CD4-positive, alpha-beta memory T cell (primary cell): ENCODE measurements around the gene TMEM243. TPM values are rescaled to one million over a fixed set of nuclear protein-coding genes. Genes with fewer than 3 reads are reported as not detected.

Experiments
- CTCF ChIA-PET: fragments of 350-600 bp; sonication (Branson Sonifier 250); formaldehyde crosslinking; loops from one replicate; lab custom pipeline; 2021; ENCODE audit warnings: inconsistent platforms; ENCODE audit not compliant: partially characterized antibody; lab: Charles Lee
- POLR2A ChIA-PET: fragments of 350-600 bp; sonication (Branson Sonifier 250); formaldehyde crosslinking; loops from one replicate; lab custom pipeline; 2021; ENCODE audit not compliant: partially characterized antibody; lab: Charles Lee
- DNase-seq, 5 donors: peaks; one replicate each; pipeline versions ENCODE4 v3.0.0 to v3.0.0-alpha.2; 2020 to 2022; ENCODE audit warnings: mixed read lengths in 1 of 5
- H3K27ac ChIP-seq: one replicate; pipeline ENCODE4 v1.7.0; 2013; ENCODE audit warnings: low read depth, low read length
- H3K27me3 ChIP-seq: 2 replicates; pipeline ENCODE4 v1.7.0; 2013; ENCODE audit warnings: mild to moderate bottlenecking, low read length, moderate library complexity; ENCODE audit not compliant: insufficient read depth
- H3K36me3 ChIP-seq: 2 replicates; pipeline ENCODE4 v1.7.0; 2013; ENCODE audit warnings: mild to moderate bottlenecking, low read length, moderate library complexity; ENCODE audit not compliant: insufficient read depth
- H3K4me1 ChIP-seq: 2 replicates; pipeline ENCODE4 v1.7.0; 2013; ENCODE audit warnings: mild to moderate bottlenecking, low read length, moderate library complexity; ENCODE audit not compliant: insufficient read depth
- H3K4me3 ChIP-seq, 2 donors: one replicate each; pipeline ENCODE4 v1.7.0; 2013; ENCODE audit warnings: low read length in 2 of 2, mild to moderate bottlenecking in 1 of 2
- H3K9me3 ChIP-seq, 2 donors: one replicate each; pipeline ENCODE4 v1.7.0; 2013; ENCODE audit warnings: low read length in 2 of 2, control low read depth in 1 of 2; ENCODE audit not compliant: control insufficient read depth in 1 of 2
- H3K27ac Mint-ChIP-seq, 7 donors: one replicate each; pipeline ENCODE4 v1.8.0; 2020 to 2021; ENCODE audit warnings: mixed read lengths in 7 of 7, mild to moderate bottlenecking in 6 of 7, inconsistent platforms in 3 of 7, moderate library complexity in 3 of 7
- H3K27me3 Mint-ChIP-seq, 2 donors: one replicate each; pipeline ENCODE4 v1.8.0; 2020 to 2021; ENCODE audit warnings: mixed read lengths in 2 of 2
- H3K36me3 Mint-ChIP-seq, 2 donors: one replicate each; pipeline ENCODE4 v1.8.0; 2020 to 2021; ENCODE audit warnings: mixed read lengths in 2 of 2, inconsistent platforms in 1 of 2, mild to moderate bottlenecking in 1 of 2
- H3K4me1 Mint-ChIP-seq, 4 donors: one replicate each; pipeline ENCODE4 v1.8.0; 2020 to 2021; ENCODE audit warnings: mixed read lengths in 4 of 4, mild to moderate bottlenecking in 1 of 4
- H3K4me3 Mint-ChIP-seq, 8 donors: one replicate each; pipeline ENCODE4 v1.8.0; 2020 to 2021; ENCODE audit warnings: mixed read lengths in 8 of 8, mild to moderate bottlenecking in 7 of 8, moderate library complexity in 6 of 8, inconsistent platforms in 3 of 8
- H3K9me3 Mint-ChIP-seq, 8 donors: one replicate each; pipeline ENCODE4 v1.8.0; 2020 to 2021; ENCODE audit warnings: mixed read lengths in 8 of 8, mild to moderate bottlenecking in 5 of 8, inconsistent platforms in 3 of 8, moderate library complexity in 1 of 8
- intact Hi-C: fragments of 100-400 bp; cut with micrococcal nuclease; formaldehyde crosslinking; loops from one replicate; pipeline ENCODE4 v1.15.1; 2023
- polyA plus RNA-seq, 2 donors: library from polyadenylated mRNA; unstranded; fragments of 300-500 nt; fragmentation: Illumina TruSeq; gene quantifications; one replicate each; pipeline ENCODE4 v1.2.3, GENCODE V29; 2021
- total RNA-seq, 2 experiments: library from RNA; stranded (reverse); gene quantifications; one replicate each; pipeline ENCODE4 v1.2.3, GENCODE V29; 2021

The TMEM243 gene
- total and polyA plus RNA-seq, 4 experiments from 2014 or later, result 81.3 to 105 (median 96.5) TPM

GRCh38 chr7:87178320-87178719 is 41.2 kb downstream of the TMEM243 start:
- Histone ChIP-seq H3K27me3 (no peaks in the 10 kb centered on the region), H3K27ac (no peak overlapping the region), H3K4me3 (no peak overlapping the region), H3K9me3 (no peaks in the 10 kb centered on the region), H3K36me3 (peaks cover 36% of the 10 kb centered on the region), H3K4me1 (no peaks in the 10 kb centered on the region)
- CTCF ChIA-PET, result interaction anchor here (0.6 to 0.8 kb wide), 2 partner anchors 20 to 58 kb away, joined by 3 read pairs; no protein-coding TSS in a partner anchor
- DNase-seq, result no peak
- H3K27ac Mint-ChIP-seq, result peak overlapping the region in 1 of 7 donors; percentile 1
- H3K27me3 Mint-ChIP-seq, result no peaks in the 10 kb centered on the region
- H3K9me3 Mint-ChIP-seq, result no peaks in the 10 kb centered on the region
- peaks cover 19 to 35% (median 26%) of the 10 kb centered on the region in 4 donors for H3K4me1 Mint-ChIP-seq
- no peak overlapping the region for H3K4me3 Mint-ChIP-seq
- intact Hi-C loops, result no loop called here
- peaks cover 52 to 66% of the 10 kb centered on the region in 2 donors for H3K36me3 Mint-ChIP-seq
- POLR2A ChIA-PET, result interaction anchor here (0.9 to 1.0 kb wide), 2 partner anchors 25 to 41 kb away, joined by 3 read pairs; partner anchors contain the start of genes DMTF1 and TMEM243

- DNase-seq, result no peak
- Mint-ChIP-seq H3K27ac (peak overlapping the region in 5 of 7 donors; percentile 30 to 86 (median 49)), H3K36me3 (peaks cover 52 to 78% of the 10 kb centered on the region in 2 donors), H3K4me1 (peaks cover 20 to 34% (median 29%) of the 10 kb centered on the region in 4 donors), H3K4me3 (no peak overlapping the region), H3K27me3 (no peaks in the 10 kb centered on the region), H3K9me3 (no peaks in the 10 kb centered on the region)
- intact Hi-C loops, result loop anchor here (5.0 kb wide), 1 partner anchor 44 kb away; the partner anchor contains the start of gene TMEM243
- CTCF ChIA-PET, result interaction anchor here (1.2 to 1.7 kb wide), 3 partner anchors 8 to 64 kb away, joined by 3 read pairs; no protein-coding TSS in a partner anchor
- no peak overlapping the region for H3K4me3 ChIP-seq
- H3K36me3 ChIP-seq, result peaks cover 64% of the 10 kb centered on the region
- POLR2A ChIA-PET, result interaction anchor here (0.9 to 5.3 kb wide), 3 partner anchors 13 to 45 kb away, joined by 3 to 25 read pairs (median 3); partner anchors contain the start of genes DMTF1 and TMEM243
- no peaks in the 10 kb centered on the region for H3K9me3 ChIP-seq
- H3K27ac ChIP-seq, result no peak overlapping the region
- no peaks in the 10 kb centered on the region for H3K4me1 ChIP-seq
- no peaks in the 10 kb centered on the region for H3K27me3 ChIP-seq
Measured at GRCh38 chr7:87173471-87173870, 46.1 kb downstream of the TMEM243 start.

DNA sequence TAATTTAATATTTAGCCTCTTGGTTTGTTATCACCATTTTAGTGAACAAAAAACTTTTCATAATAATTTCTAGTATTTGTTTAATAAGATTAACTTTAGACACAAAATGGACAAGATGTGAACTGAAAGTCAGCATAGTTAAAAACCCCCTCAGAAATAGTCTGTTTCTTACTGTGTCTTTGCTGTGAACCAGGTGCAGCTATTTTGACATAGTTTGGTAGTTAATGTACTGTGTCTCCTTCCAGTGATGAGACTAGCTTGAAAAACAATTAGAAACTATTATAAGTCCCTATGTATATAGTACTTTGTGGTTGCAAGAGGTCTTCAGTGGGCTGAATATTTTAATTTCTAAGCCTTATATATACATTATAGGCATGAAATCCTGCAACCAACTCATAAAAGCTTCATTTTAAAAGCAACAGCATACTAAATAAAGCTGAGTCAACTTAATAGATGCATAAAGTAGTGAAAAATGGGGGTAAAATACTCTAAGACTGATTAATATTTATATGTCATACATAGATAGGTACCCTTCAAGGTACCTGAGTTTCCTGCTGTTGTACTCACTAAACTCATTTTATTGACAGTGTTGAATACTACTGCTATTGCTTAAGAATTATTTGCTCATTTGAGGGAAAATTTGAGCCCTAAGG is 48.1 kb downstream of the TMEM243 start:
- intact Hi-C loops, result loop anchor here (2.0 to 5.0 kb wide), 2 partner anchors 19 to 46 kb away; partner anchors contain the start of genes DMTF1 and TMEM243
- DNase-seq, result no peak

GRCh38 chr7:87170828-87171227 is 48.7 kb downstream of the TMEM243 start:
- H3K27me3 ChIP-seq, result no peaks in the 10 kb centered on the region
- no peak overlapping the region for H3K27ac ChIP-seq
- H3K27me3 Mint-ChIP-seq, result no peaks in the 10 kb centered on the region
- H3K27ac Mint-ChIP-seq, result peak overlapping the region in 6 of 7 donors; percentile 1 to 92 (median 58)
- H3K4me1 Mint-ChIP-seq, result peaks cover 16 to 27% (median 22%) of the 10 kb centered on the region in 4 donors
- peaks cover 58 to 82% of the 10 kb centered on the region in 2 donors for H3K36me3 Mint-ChIP-seq
- H3K9me3 ChIP-seq, result no peaks in the 10 kb centered on the region
- POLR2A ChIA-PET, result interaction anchor here (0.9 to 2.1 kb wide), 3 partner anchors 16 to 42 kb away, joined by 3 to 7 read pairs (median 3); partner anchors contain the start of gene DMTF1
- H3K4me1 ChIP-seq, result no peaks in the 10 kb centered on the region
- H3K4me3 Mint-ChIP-seq, result no peak overlapping the region
- H3K9me3 Mint-ChIP-seq, result no peaks in the 10 kb centered on the region
- H3K36me3 ChIP-seq, result peaks cover 86% of the 10 kb centered on the region
- intact Hi-C loops, result loop anchor here (2.0 to 5.0 kb wide), 2 partner anchors 18 to 46 kb away; partner anchors contain the start of genes DMTF1 and TMEM243
- CTCF ChIA-PET, result no interaction called here
- no peak for DNase-seq
- H3K4me3 ChIP-seq, result no peak overlapping the region

More for the DNA sequence above, 48.1 kb downstream of the TMEM243 start:
- H3K9me3 ChIP-seq, result no peaks in the 10 kb centered on the region
- H3K27ac ChIP-seq, result no peak overlapping the region
- H3K27me3 ChIP-seq, result no peaks in the 10 kb centered on the region
- H3K4me1 Mint-ChIP-seq, result peaks cover 19 to 30% (median 23%) of the 10 kb centered on the region in 4 donors
- no peak overlapping the region for H3K27ac Mint-ChIP-seq
- ChIA-PET POLR2A (interaction anchor here (1.1 to 1.5 kb wide), 2 partner anchors 15 to 18 kb away, joined by 3 read pairs; no protein-coding TSS in a partner anchor), CTCF (interaction anchor here (0.9 to 1.5 kb wide), 3 partner anchors 12 to 66 kb away, joined by 3 to 4 read pairs (median 3); no protein-coding TSS in a partner anchor)
- no peaks in the 10 kb centered on the region for H3K27me3 Mint-ChIP-seq
- no peaks in the 10 kb centered on the region for H3K4me1 ChIP-seq
- H3K4me3 Mint-ChIP-seq, result no peak overlapping the region
- peaks cover 81% of the 10 kb centered on the region for H3K36me3 ChIP-seq
- H3K9me3 Mint-ChIP-seq, result no peaks in the 10 kb centered on the region
- no peak overlapping the region for H3K4me3 ChIP-seq
- peaks cover 60 to 82% of the 10 kb centered on the region in 2 donors for H3K36me3 Mint-ChIP-seq

- POLR2A ChIA-PET, result interaction anchor here (1.1 kb wide), 1 partner anchor 12 kb away, joined by 7 read pairs; the partner anchor contains the start of gene DMTF1
- intact Hi-C loops, result no loop called here
Measured at GRCh38 chr7:87164433-87164832, 55.1 kb downstream of the TMEM243 start.

GRCh38 chr7:87159538-87159937 is 60.0 kb downstream of the TMEM243 start:
- Histone ChIP-seq H3K4me3 (no peak overlapping the region), H3K9me3 (no peaks in the 10 kb centered on the region), H3K27ac (no peak overlapping the region), H3K36me3 (peaks cover 10% of the 10 kb centered on the region), H3K4me1 (peaks cover 68% of the 10 kb centered on the region), H3K27me3 (no peaks in the 10 kb centered on the region)
- H3K27ac Mint-ChIP-seq, result no peak overlapping the region
- H3K27me3 Mint-ChIP-seq, result no peaks in the 10 kb centered on the region
- ChIA-PET CTCF (interaction anchor here (1.5 to 3.0 kb wide), 3 partner anchors 11 to 232 kb away, joined by 3 to 10 read pairs (median 4); no protein-coding TSS in a partner anchor), POLR2A (interaction anchor here (0.7 kb wide), 1 partner anchor 60 kb away, joined by 4 read pairs; the partner anchor contains the start of gene TMEM243)
- H3K9me3 Mint-ChIP-seq, result no peaks in the 10 kb centered on the region
- H3K4me1 Mint-ChIP-seq, result peaks cover 38 to 64% (median 53%) of the 10 kb centered on the region in 4 donors
- intact Hi-C loops, result no loop called here
- no peak for DNase-seq
- peaks cover 7 to 21% of the 10 kb centered on the region in 2 donors for H3K36me3 Mint-ChIP-seq
- no peak overlapping the region for H3K4me3 Mint-ChIP-seq

More at GRCh38 chr7:87164433-87164832, 55.1 kb downstream of the TMEM243 start:
- H3K4me3 ChIP-seq, result no peak overlapping the region
- no peak for DNase-seq
- H3K27ac Mint-ChIP-seq, result peak overlapping the region in 1 of 7 donors; percentile 66
- no peaks in the 10 kb centered on the region for H3K9me3 ChIP-seq
- H3K27me3 ChIP-seq, result no peaks in the 10 kb centered on the region
- H3K4me1 ChIP-seq, result peaks cover 19% of the 10 kb centered on the region
- H3K27ac ChIP-seq, result no peak overlapping the region
- H3K36me3 Mint-ChIP-seq, result peaks cover 44 to 65% of the 10 kb centered on the region in 2 donors
- no peaks in the 10 kb centered on the region for H3K9me3 Mint-ChIP-seq
- H3K36me3 ChIP-seq, result peaks cover 58% of the 10 kb centered on the region
- CTCF ChIA-PET, result interaction anchor here (1.0 to 1.6 kb wide), 5 partner anchors 9 to 238 kb away, joined by 3 to 4 read pairs (median 3); no protein-coding TSS in a partner anchor
- H3K27me3 Mint-ChIP-seq, result no peaks in the 10 kb centered on the region
- peaks cover 21 to 49% (median 26%) of the 10 kb centered on the region in 4 donors for H3K4me1 Mint-ChIP-seq
- H3K4me3 Mint-ChIP-seq, result no peak overlapping the region
